Measurements from ENCODE around the gene ADAMTS1.

ADAMTS1 gene

DNA sequence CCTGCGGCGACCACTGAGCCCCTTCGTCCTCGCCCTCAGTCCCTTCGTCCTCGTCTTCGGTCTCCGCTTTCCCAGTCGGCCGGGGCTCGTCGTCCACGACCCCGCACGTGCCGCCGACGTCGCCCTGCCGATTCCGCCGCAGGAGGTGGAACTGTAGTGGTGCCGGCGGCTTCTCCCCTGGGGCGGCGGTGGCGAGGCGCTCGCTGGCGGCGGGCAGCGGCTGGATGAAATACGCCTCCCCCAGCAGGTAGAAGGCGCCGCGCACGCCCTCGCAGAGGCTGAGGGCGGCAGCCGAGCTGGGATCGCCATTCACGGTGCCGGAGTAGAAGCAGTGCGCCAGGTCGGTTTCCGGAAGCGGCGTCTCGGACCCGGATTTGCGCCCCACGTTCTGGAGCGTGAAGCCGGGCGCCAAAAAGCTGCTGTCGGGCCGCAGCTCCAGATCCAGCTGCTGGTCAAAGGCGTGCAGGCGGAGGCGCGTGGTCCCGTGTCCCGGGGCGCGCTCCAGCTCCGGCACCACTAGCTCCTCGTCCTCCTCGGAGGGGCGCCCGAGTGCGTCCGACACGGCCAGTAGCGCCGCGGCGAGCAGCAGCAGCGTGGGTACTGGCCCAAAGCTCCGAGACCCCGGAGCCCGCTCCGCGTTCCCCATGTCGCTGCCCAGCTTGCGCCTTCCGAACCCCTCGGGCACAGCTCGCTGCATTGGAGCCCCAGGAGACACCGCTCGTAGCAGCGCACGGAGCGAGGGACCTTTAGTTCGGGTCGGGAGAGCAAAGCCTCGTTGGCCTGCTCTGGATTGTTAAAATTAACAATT, 747 bp downstream of the ADAMTS1 start (continued):
- no peak for TF ChIP-seq ZNF449 (tag by site-specific recombination; IDR thresholded peaks at IDR 0.05)
- TF ChIP-seq GLI2 (tag by site-specific recombination; IDR thresholded peaks at IDR 0.05; ENCODE audit: borderline replicate concordance, low read depth) = no peak
- no peak for TF ChIP-seq TRIM28 (IDR thresholded peaks at IDR 0.05; ENCODE audit: borderline replicate concordance, low read length)
- TF ChIP-seq SP7 (tag by site-specific recombination; IDR thresholded peaks at IDR 0.05) = peak; percentile 11
- TF ChIP-seq HOXD13 (CRISPR knock-in tag; IDR thresholded peaks at IDR 0.05; ENCODE audit: borderline replicate concordance) = no peak
- no peak for TF ChIP-seq ZNF416 (tag by site-specific recombination; IDR thresholded peaks at IDR 0.05)
- TF ChIP-seq ZNF350 (tag by site-specific recombination; IDR thresholded peaks at IDR 0.05) = no peak
- no peak for TF ChIP-seq ZNF664 (tag by site-specific recombination; IDR thresholded peaks at IDR 0.05)
- TF ChIP-seq PRDM2 (tag by site-specific recombination; IDR thresholded peaks at IDR 0.05; ENCODE audit: borderline replicate concordance) = no peak
- TF ChIP-seq ZNF239 (tag by site-specific recombination; IDR thresholded peaks at IDR 0.05) = no peak
- no peak for TF ChIP-seq ZNF623 (tag by site-specific recombination; IDR thresholded peaks at IDR 0.05)
- TF ChIP-seq ZNF530 (tag by site-specific recombination; IDR thresholded peaks at IDR 0.05; ENCODE audit: low read depth) = no peak
- TF ChIP-seq ZNF677 (tag by site-specific recombination; IDR thresholded peaks at IDR 0.05) = no peak
- TF ChIP-seq, protein P1, sequence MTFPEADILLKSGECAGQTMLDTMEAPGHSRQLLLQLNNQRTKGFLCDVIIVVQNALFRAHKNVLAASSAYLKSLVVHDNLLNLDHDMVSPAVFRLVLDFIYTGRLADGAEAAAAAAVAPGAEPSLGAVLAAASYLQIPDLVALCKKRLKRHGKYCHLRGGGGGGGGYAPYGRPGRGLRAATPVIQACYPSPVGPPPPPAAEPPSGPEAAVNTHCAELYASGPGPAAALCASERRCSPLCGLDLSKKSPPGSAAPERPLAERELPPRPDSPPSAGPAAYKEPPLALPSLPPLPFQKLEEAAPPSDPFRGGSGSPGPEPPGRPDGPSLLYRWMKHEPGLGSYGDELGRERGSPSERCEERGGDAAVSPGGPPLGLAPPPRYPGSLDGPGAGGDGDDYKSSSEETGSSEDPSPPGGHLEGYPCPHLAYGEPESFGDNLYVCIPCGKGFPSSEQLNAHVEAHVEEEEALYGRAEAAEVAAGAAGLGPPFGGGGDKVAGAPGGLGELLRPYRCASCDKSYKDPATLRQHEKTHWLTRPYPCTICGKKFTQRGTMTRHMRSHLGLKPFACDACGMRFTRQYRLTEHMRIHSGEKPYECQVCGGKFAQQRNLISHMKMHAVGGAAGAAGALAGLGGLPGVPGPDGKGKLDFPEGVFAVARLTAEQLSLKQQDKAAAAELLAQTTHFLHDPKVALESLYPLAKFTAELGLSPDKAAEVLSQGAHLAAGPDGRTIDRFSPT (tag by site-specific recombination; IDR thresholded peaks at IDR 0.05) = no peak
- no peak for TF ChIP-seq ZNF148 (tag by site-specific recombination; IDR thresholded peaks at IDR 0.05; ENCODE audit: borderline replicate concordance)
- TF ChIP-seq ZNF544 (tag by site-specific recombination; IDR thresholded peaks at IDR 0.05) = no peak
- no peak for TF ChIP-seq ZNF560 (tag by site-specific recombination; IDR thresholded peaks at IDR 0.05; ENCODE audit: borderline replicate concordance)
- no peak for TF ChIP-seq ZNF658 (tag by site-specific recombination; IDR thresholded peaks at IDR 0.05)
- TF ChIP-seq ZNF311 (tag by site-specific recombination; IDR thresholded peaks at IDR 0.05; ENCODE audit: borderline replicate concordance) = no peak
- TF ChIP-seq ZNF335 (tag by site-specific recombination; conservative IDR thresholded peaks at IDR 0.05) = peak; percentile 93
- no peak for TF ChIP-seq ZBTB21 (tag by site-specific recombination; IDR thresholded peaks at IDR 0.05)
- TF ChIP-seq ZNF366 (tag by site-specific recombination; conservative IDR thresholded peaks at IDR 0.05) = no peak; the same call in 1 of the 2 replicates
- TF ChIP-seq ZSCAN23 (tag by site-specific recombination; IDR thresholded peaks at IDR 0.05) = no peak
- no peak for TF ChIP-seq ZNF324 (tag by site-specific recombination; IDR thresholded peaks at IDR 0.05)
- peak; percentile 63 for TF ChIP-seq KLF16 (tag by site-specific recombination; IDR thresholded peaks at IDR 0.05)
- no peak for TF ChIP-seq ZNF596 (tag by site-specific recombination; IDR thresholded peaks at IDR 0.05)
- no peak for TF ChIP-seq SETDB1 (IDR thresholded peaks at IDR 0.05; ENCODE audit: insufficient read length, low read length)
- no peak for TF ChIP-seq SP3 (tag by site-specific recombination; IDR thresholded peaks at IDR 0.05)
- TF ChIP-seq ZBTB17 (tag by site-specific recombination; IDR thresholded peaks at IDR 0.05) = no peak
- peak; percentile 74 for TF ChIP-seq GLIS2 (tag by site-specific recombination; IDR thresholded peaks at IDR 0.05)

Data from HEK293 (cell line).